K562 (cell line): ENCODE data around the gene ANXA8. TPM values are rescaled to one million over a fixed set of nuclear protein-coding genes. Genes with fewer than 3 reads are reported as not detected.

Source experiments
- polyA plus RNA-seq, 8 experiments: library from polyadenylated mRNA; depleted of rRNA in 4 of 8; stranded (reverse) in 5 of 8; unstranded in 3 of 8; fragments of >200 nt; fragmentation: Nextera tagmentation in 2 of 8; fragmentation: Illumina TruSeq in 1 of 8; extraction: Ambion mirVana in 2 of 8; extraction: Trizol in 1 of 8; gene quantifications; 2 replicates each; pipeline versions ENCODE4 v1.2.1 to v1.2.3, GENCODE V29; 2011 to 2014; ENCODE audit warnings: inconsistent platforms in 1 of 8, missing spikeins in 1 of 8
- small RNA-seq: library from RNA; depleted of rRNA; stranded (forward); fragments of <200 nt; gene quantifications from one replicate; pipeline ENCODE3, GENCODE V24; 2014
- total RNA-seq, 7 experiments: library from RNA; depleted of rRNA in 6 of 7; stranded (reverse); fragments of >200 nt in 6 of 7; fragmentation: Illumina TruSeq in 2 of 7; extraction: Trizol in 2 of 7; gene quantifications; 2 replicates each; pipeline versions ENCODE4 v1.2.1 to v1.2.3, GENCODE V29; 2011 to 2021; ENCODE audit warnings: low replicate concordance in 1 of 7

The ANXA8 gene
- total and polyA plus RNA-seq, 9 of the 15 experiments (the other 6 are each of a cell fraction or from before 2014, with no cell fraction given), result not detected

Small RNA genes lying within 50 kb of the gene (small RNA-seq; reads per million reads assigned to genes)
- gene AL591684.3, result not detected
- not detected for gene RNA5SP312

Other genes with a start within 250 kb of the ANXA8 start
- gene GDF10, start 183.9 kb downstream of the ANXA8 start, total RNA-seq (2014; rRNA removed), result not detected in 2 replicates
- not detected in 2 replicates for gene GDF10, start 183.9 kb downstream of the ANXA8 start, total RNA-seq (2014; rRNA removed; fragmentation: Illumina TruSeq; extraction: Trizol)
- gene GDF10, start 183.9 kb downstream of the ANXA8 start, total RNA-seq (2015; rRNA removed; fragmentation: Illumina TruSeq; extraction: Trizol), result not detected in 2 replicates
- 0.11 TPM in 1 of 2 replicates, not detected in the other for gene GDF10, start 183.9 kb downstream of the ANXA8 start, total RNA-seq (2021)
- not detected in 2 replicates for gene GDF10, start 183.9 kb downstream of the ANXA8 start, polyA plus RNA-seq (2011; rRNA removed)
- gene GDF10, start 183.9 kb downstream of the ANXA8 start, polyA plus RNA-seq (2014; fragmentation: Illumina TruSeq; extraction: Trizol), result not detected in 2 replicates
- under 1 TPM; 0.03 to 0.20 TPM for gene GDF10, start 183.9 kb downstream of the ANXA8 start, polyA plus RNA-seq (2014; fragmentation: Nextera tagmentation; extraction: Ambion mirVana)
- not detected in 2 replicates for gene GDF10, start 183.9 kb downstream of the ANXA8 start, polyA plus RNA-seq (2014; rRNA removed)
- gene GDF2, start 161.7 kb downstream of the ANXA8 start, total RNA-seq (2014; rRNA removed), result 0.54 and 0.69 TPM in 2 replicates
- gene GDF2, start 161.7 kb downstream of the ANXA8 start, total RNA-seq (2014; rRNA removed; fragmentation: Illumina TruSeq; extraction: Trizol), result 0.18 and 0.22 TPM in 2 replicates
- gene GDF2, start 161.7 kb downstream of the ANXA8 start, total RNA-seq (2015; rRNA removed; fragmentation: Illumina TruSeq; extraction: Trizol), result 0.57 and 0.58 TPM in 2 replicates
- gene GDF2, start 161.7 kb downstream of the ANXA8 start, total RNA-seq (2021), result 0.11 and 0.27 TPM in 2 replicates
- 0.08 TPM in 1 of 2 replicates, not detected in the other for gene GDF2, start 161.7 kb downstream of the ANXA8 start, polyA plus RNA-seq (2011; rRNA removed)
- gene GDF2, start 161.7 kb downstream of the ANXA8 start, polyA plus RNA-seq (2014; fragmentation: Illumina TruSeq; extraction: Trizol), result 0.48 TPM in 2 replicates
- gene GDF2, start 161.7 kb downstream of the ANXA8 start, polyA plus RNA-seq (2014; fragmentation: Nextera tagmentation; extraction: Ambion mirVana), result not detected
- gene GDF2, start 161.7 kb downstream of the ANXA8 start, polyA plus RNA-seq (2014; rRNA removed), result 0.27 and 0.54 TPM in 2 replicates
- gene RBP3, start 135.8 kb downstream of the ANXA8 start, total RNA-seq (2014; rRNA removed), result not detected in 2 replicates
- gene RBP3, start 135.8 kb downstream of the ANXA8 start, total RNA-seq (2014; rRNA removed; fragmentation: Illumina TruSeq; extraction: Trizol), result not detected in 2 replicates
- gene RBP3, start 135.8 kb downstream of the ANXA8 start, total RNA-seq (2015; rRNA removed; fragmentation: Illumina TruSeq; extraction: Trizol), result not detected in 2 replicates
- gene RBP3, start 135.8 kb downstream of the ANXA8 start, total RNA-seq (2021), result not detected in 2 replicates
- gene RBP3, start 135.8 kb downstream of the ANXA8 start, polyA plus RNA-seq (2011; rRNA removed), result not detected in 2 replicates
- not detected in 2 replicates for gene RBP3, start 135.8 kb downstream of the ANXA8 start, polyA plus RNA-seq (2014; fragmentation: Illumina TruSeq; extraction: Trizol)
- gene RBP3, start 135.8 kb downstream of the ANXA8 start, polyA plus RNA-seq (2014; fragmentation: Nextera tagmentation; extraction: Ambion mirVana), result not detected
- gene RBP3, start 135.8 kb downstream of the ANXA8 start, polyA plus RNA-seq (2014; rRNA removed), result not detected in 2 replicates
- not detected in 2 replicates for gene ZNF488, start 99.8 kb downstream of the ANXA8 start, total RNA-seq (2014; rRNA removed)
- gene ZNF488, start 99.8 kb downstream of the ANXA8 start, total RNA-seq (2014; rRNA removed; fragmentation: Illumina TruSeq; extraction: Trizol), result not detected in 2 replicates
- gene ZNF488, start 99.8 kb downstream of the ANXA8 start, total RNA-seq (2015; rRNA removed; fragmentation: Illumina TruSeq; extraction: Trizol), result 0.04 TPM in 1 of 2 replicates, not detected in the other
- 0.07 and 0.11 TPM in 2 replicates for gene ZNF488, start 99.8 kb downstream of the ANXA8 start, total RNA-seq (2021)
- gene ZNF488, start 99.8 kb downstream of the ANXA8 start, polyA plus RNA-seq (2011; rRNA removed), result 0.04 and 0.08 TPM in 2 replicates
- gene ZNF488, start 99.8 kb downstream of the ANXA8 start, polyA plus RNA-seq (2014; fragmentation: Illumina TruSeq; extraction: Trizol), result 0.09 TPM in 1 of 2 replicates, not detected in the other
- gene ZNF488, start 99.8 kb downstream of the ANXA8 start, polyA plus RNA-seq (2014; fragmentation: Nextera tagmentation; extraction: Ambion mirVana), result under 1 TPM in 1 of 2 experiments, not detected in 1; 0.03 TPM
- 0.04 TPM in 1 of 2 replicates, not detected in the other for gene ZNF488, start 99.8 kb downstream of the ANXA8 start, polyA plus RNA-seq (2014; rRNA removed)
- not detected in 2 replicates for gene FAM25G, start 7.6 kb upstream of the ANXA8 start, total RNA-seq (2014; rRNA removed)
- gene FAM25G, start 7.6 kb upstream of the ANXA8 start, total RNA-seq (2014; rRNA removed; fragmentation: Illumina TruSeq; extraction: Trizol), result not detected in 2 replicates
- not detected in 2 replicates for gene FAM25G, start 7.6 kb upstream of the ANXA8 start, total RNA-seq (2015; rRNA removed; fragmentation: Illumina TruSeq; extraction: Trizol)
- not detected in 2 replicates for gene FAM25G, start 7.6 kb upstream of the ANXA8 start, total RNA-seq (2021)
- gene FAM25G, start 7.6 kb upstream of the ANXA8 start, polyA plus RNA-seq (2011; rRNA removed), result not detected in 2 replicates
- gene FAM25G, start 7.6 kb upstream of the ANXA8 start, polyA plus RNA-seq (2014; fragmentation: Illumina TruSeq; extraction: Trizol), result not detected in 2 replicates
- not detected for gene FAM25G, start 7.6 kb upstream of the ANXA8 start, polyA plus RNA-seq (2014; fragmentation: Nextera tagmentation; extraction: Ambion mirVana)
- gene FAM25G, start 7.6 kb upstream of the ANXA8 start, polyA plus RNA-seq (2014; rRNA removed), result not detected in 2 replicates
- 4.9 and 5.4 TPM in 2 replicates for gene AGAP9, start 39.5 kb upstream of the ANXA8 start, total RNA-seq (2014; rRNA removed)
- 4.5 and 4.8 TPM in 2 replicates for gene AGAP9, start 39.5 kb upstream of the ANXA8 start, total RNA-seq (2014; rRNA removed; fragmentation: Illumina TruSeq; extraction: Trizol)
- 5.1 and 5.8 TPM in 2 replicates for gene AGAP9, start 39.5 kb upstream of the ANXA8 start, total RNA-seq (2015; rRNA removed; fragmentation: Illumina TruSeq; extraction: Trizol)
- 5.6 and 6.2 TPM in 2 replicates for gene AGAP9, start 39.5 kb upstream of the ANXA8 start, total RNA-seq (2021)
- 10.7 and 14.8 TPM in 2 replicates for gene AGAP9, start 39.5 kb upstream of the ANXA8 start, polyA plus RNA-seq (2011; rRNA removed)
- 8.0 and 8.3 TPM in 2 replicates for gene AGAP9, start 39.5 kb upstream of the ANXA8 start, polyA plus RNA-seq (2014; fragmentation: Illumina TruSeq; extraction: Trizol)
- gene AGAP9, start 39.5 kb upstream of the ANXA8 start, polyA plus RNA-seq (2014; fragmentation: Nextera tagmentation; extraction: Ambion mirVana), result 1 to 10 TPM in 1 of 2 experiments, under 1 TPM in 1; 0.37 to 1.3 TPM
- gene AGAP9, start 39.5 kb upstream of the ANXA8 start, polyA plus RNA-seq (2014; rRNA removed), result 11.2 and 11.7 TPM in 2 replicates